Measurements from ENCODE around the gene TNRC18.
"Not testable (repeated sequence)": the region's sequence is repeated elsewhere in the genome, so short reads cannot be mapped to it uniquely, and the experiment has no call there.

Gene TNRC18

GRCh38 chr7:5310822-5311405 lies 112.7 kb downstream of the TNRC18 start:
- ATAC-seq, result no peak
- no peak for TF ChIP-seq ESRRG (CRISPR knock-in tag; IDR thresholded peaks at IDR 0.05)
- TF ChIP-seq SNAI2 (CRISPR knock-in tag; IDR thresholded peaks at IDR 0.05), result no peak
- no peak for TF ChIP-seq TOX (CRISPR knock-in tag; IDR thresholded peaks at IDR 0.05; ENCODE audit: borderline replicate concordance)
- TF ChIP-seq ZNF565 (CRISPR knock-in tag; conservative IDR thresholded peaks at IDR 0.05; ENCODE audit: low read depth), result no peak
- no peak for TF ChIP-seq PATZ1 (CRISPR knock-in tag; IDR thresholded peaks at IDR 0.05; ENCODE audit: borderline replicate concordance)
- TF ChIP-seq TCF4 (CRISPR knock-in tag; IDR thresholded peaks at IDR 0.05; ENCODE audit: borderline replicate concordance), result no peak
- no peak for TF ChIP-seq ARNTL (CRISPR knock-in tag; IDR thresholded peaks at IDR 0.05; ENCODE audit: borderline replicate concordance, low read depth)
- no peak for TF ChIP-seq BACH2 (CRISPR knock-in tag; IDR thresholded peaks at IDR 0.05; ENCODE audit: borderline replicate concordance)
- no peak for TF ChIP-seq ZFP3 (CRISPR knock-in tag; IDR thresholded peaks at IDR 0.05)
- TF ChIP-seq GLIS3 (CRISPR knock-in tag; IDR thresholded peaks at IDR 0.05), result no peak
- TF ChIP-seq OSR1 (CRISPR knock-in tag; IDR thresholded peaks at IDR 0.05), result no peak
- no peak for TF ChIP-seq PPARA (CRISPR knock-in tag; IDR thresholded peaks at IDR 0.05; ENCODE audit: borderline replicate concordance)

- ATAC-seq, result no peak
- TF ChIP-seq GLIS3 (CRISPR knock-in tag; IDR thresholded peaks at IDR 0.05), result no peak
- no peak for TF ChIP-seq ZNF565 (CRISPR knock-in tag; conservative IDR thresholded peaks at IDR 0.05; ENCODE audit: low read depth)
- TF ChIP-seq CSDC2 (CRISPR knock-in tag; IDR thresholded peaks at IDR 0.05), result no peak
- TF ChIP-seq SNAI2 (CRISPR knock-in tag; IDR thresholded peaks at IDR 0.05), result no peak
- no peak for TF ChIP-seq TSHZ2 (CRISPR knock-in tag; IDR thresholded peaks at IDR 0.05)
- TF ChIP-seq ISL1 (CRISPR knock-in tag; IDR thresholded peaks at IDR 0.05), result no peak
- TF ChIP-seq ZFP3 (CRISPR knock-in tag; IDR thresholded peaks at IDR 0.05), result no peak
- TF ChIP-seq TOX (CRISPR knock-in tag; IDR thresholded peaks at IDR 0.05; ENCODE audit: borderline replicate concordance), result no peak
These were observed 114.5 kb downstream of the TNRC18 start for GRCh38 chr7:5309146-5309545.

GRCh38 chr7:5307221-5308142 lies 116.2 kb downstream of the TNRC18 start:
- not testable (repeated sequence) for ATAC-seq

GRCh38 chr7:5305050-5305449 lies 118.6 kb downstream of the TNRC18 start:
- not testable (repeated sequence) for ATAC-seq

GRCh38 chr7:5303591-5304505 lies 119.8 kb downstream of the TNRC18 start:
- ATAC-seq, result peak; percentile 8
- no peak for TF ChIP-seq PATZ1 (CRISPR knock-in tag; IDR thresholded peaks at IDR 0.05; ENCODE audit: borderline replicate concordance)
- TF ChIP-seq ZC3H10 (CRISPR knock-in tag; IDR thresholded peaks at IDR 0.05), result no peak
- TF ChIP-seq CSDC2 (CRISPR knock-in tag; IDR thresholded peaks at IDR 0.05), result no peak
- TF ChIP-seq ARNTL (CRISPR knock-in tag; IDR thresholded peaks at IDR 0.05; ENCODE audit: borderline replicate concordance, low read depth), result no peak
- TF ChIP-seq CREB5 (CRISPR knock-in tag; IDR thresholded peaks at IDR 0.05; ENCODE audit: low read depth), result no peak
- no peak for TF ChIP-seq BACH2 (CRISPR knock-in tag; IDR thresholded peaks at IDR 0.05; ENCODE audit: borderline replicate concordance)
- TF ChIP-seq CSRNP3 (CRISPR knock-in tag; IDR thresholded peaks at IDR 0.05), result no peak
- no peak for TF ChIP-seq ZNF565 (CRISPR knock-in tag; conservative IDR thresholded peaks at IDR 0.05; ENCODE audit: low read depth)
- no peak for TF ChIP-seq ZFP3 (CRISPR knock-in tag; IDR thresholded peaks at IDR 0.05)
- TF ChIP-seq ZNF70 (CRISPR knock-in tag; IDR thresholded peaks at IDR 0.05), result no peak
